Left ventricle myocardium inferior (tissue), 1 donor: ENCODE results near the gene PARD3. TPM values are rescaled to one million over a fixed set of nuclear protein-coding genes. Genes with fewer than 3 reads are reported as not detected.

ENCODE experiments used
- DNase-seq: peaks from one replicate; pipeline ENCODE4 v3.0.0-alpha.2; 2020
- H3K27ac ChIP-seq: fragments of 200-600 bp; replicated peaks from 2 replicates; pipeline ENCODE4 v1.8.0; 2021
- H3K27me3 ChIP-seq: fragments of 200-600 bp; 2 replicates; pipeline ENCODE4 v1.8.0; 2021; ENCODE audit warnings: low read depth
- H3K36me3 ChIP-seq: fragments of 200-600 bp; 2 replicates; pipeline ENCODE4 v1.8.0; 2021
- H3K4me1 ChIP-seq: fragments of 200-600 bp; 2 replicates; pipeline ENCODE4 v1.8.0; 2021
- H3K4me3 ChIP-seq: fragments of 200-600 bp; 2 replicates; pipeline ENCODE4 v1.8.0; 2021; ENCODE audit warnings: mild to moderate bottlenecking, moderate library complexity
- H3K9me3 ChIP-seq: fragments of 200-600 bp; replicated peaks from 2 replicates; pipeline ENCODE4 v1.8.0; 2021
- CTCF ChIP-seq: fragments of 200-600 bp; IDR thresholded peaks from 2 replicates; pipeline ENCODE4 v1.8.0; 2021; ENCODE audit warnings: antibody characterized with exemption, mild to moderate bottlenecking, borderline replicate concordance
- intact Hi-C: fragments of 100-400 bp; cut with micrococcal nuclease; formaldehyde crosslinking; loops from one replicate; pipeline ENCODE4 v1.11.0; 2022
- total RNA-seq: library from RNA; stranded (reverse); fragmentation: NEBNext Ultra II Directional; extraction: Animal tissue kit (Norgen Biotek cat#: 25700); gene quantifications from one replicate; pipeline ENCODE4 v1.2.1, GENCODE V29; 2021
- donor health status: DM: no; HTN: yes; CAD: no; lungs with severe emphysema.

PARD3 gene
- total RNA-seq, 1 donor from 2014 or later, result 29.6 TPM

DNA sequence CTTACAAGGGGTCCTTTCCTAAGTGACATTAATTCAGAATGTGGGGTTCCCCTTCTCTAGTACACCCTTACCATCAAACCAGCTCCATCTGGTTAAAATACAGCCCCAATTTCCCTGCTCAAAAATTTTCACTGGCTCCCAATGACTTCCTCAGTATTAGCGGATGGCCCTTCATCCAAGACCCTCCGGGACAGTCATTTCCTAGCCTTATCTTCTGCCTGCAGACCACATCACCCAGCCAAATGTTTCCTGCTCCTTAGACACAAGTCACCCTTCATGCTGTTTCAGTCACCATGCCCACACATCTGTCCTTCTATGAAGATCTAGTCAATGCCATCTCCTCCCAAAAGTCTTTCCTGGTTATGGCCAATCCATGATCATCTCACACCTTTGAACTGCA lies 45.2 kb downstream of the PARD3 start:
- peaks cover 72% of the 10 kb centered on the region for H3K4me1 ChIP-seq
- no peak for DNase-seq
- no peak for TF ChIP-seq CTCF
- H3K4me3 ChIP-seq, result no peak overlapping the region
- no peaks in the 10 kb centered on the region for H3K9me3 ChIP-seq
- no peak overlapping the region for H3K27ac ChIP-seq
- H3K27me3 ChIP-seq, result no peaks in the 10 kb centered on the region
- H3K36me3 ChIP-seq, result no peaks in the 10 kb centered on the region
- intact Hi-C loops, result no loop called here

DNA sequence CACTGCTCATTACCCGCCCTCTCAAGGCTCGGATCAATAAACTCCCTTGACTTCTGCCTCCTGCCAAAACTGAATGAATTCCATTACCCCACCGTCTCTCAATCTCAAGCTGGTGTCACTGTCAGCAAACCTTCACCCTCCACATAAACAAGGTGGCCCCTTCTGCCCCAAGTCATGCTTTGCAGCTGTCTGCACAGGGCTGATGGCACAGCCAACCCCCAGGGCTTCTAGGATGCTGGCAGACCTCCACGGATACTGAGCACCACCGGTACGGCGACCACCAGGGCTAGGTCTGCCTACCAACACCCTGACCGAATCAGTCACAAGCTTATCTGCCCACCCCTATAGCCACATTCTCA lies 46.1 kb downstream of the PARD3 start:
- DNase-seq, result no peak
- H3K27me3 ChIP-seq, result no peaks in the 10 kb centered on the region
- intact Hi-C loops, result no loop called here
- no peaks in the 10 kb centered on the region for H3K9me3 ChIP-seq
- no peak for TF ChIP-seq CTCF
- peaks cover 73% of the 10 kb centered on the region for H3K4me1 ChIP-seq
- H3K36me3 ChIP-seq, result no peaks in the 10 kb centered on the region
- peak overlapping the region; percentile 37 for H3K4me3 ChIP-seq
- H3K27ac ChIP-seq, result peak overlapping the region; percentile 62

GRCh38 chr10:34768261-34768971 lies 46.7 kb downstream of the PARD3 start:
- Histone ChIP-seq H3K4me1 (peaks cover 68% of the 10 kb centered on the region), H3K4me3 (peak overlapping the region; percentile 37), H3K27me3 (no peaks in the 10 kb centered on the region), H3K27ac (peak overlapping the region; percentile 62), H3K9me3 (no peaks in the 10 kb centered on the region), H3K36me3 (no peaks in the 10 kb centered on the region)
- TF ChIP-seq CTCF, result no peak
- peak; percentile 83 for DNase-seq
- intact Hi-C loops, result no loop called here

DNA sequence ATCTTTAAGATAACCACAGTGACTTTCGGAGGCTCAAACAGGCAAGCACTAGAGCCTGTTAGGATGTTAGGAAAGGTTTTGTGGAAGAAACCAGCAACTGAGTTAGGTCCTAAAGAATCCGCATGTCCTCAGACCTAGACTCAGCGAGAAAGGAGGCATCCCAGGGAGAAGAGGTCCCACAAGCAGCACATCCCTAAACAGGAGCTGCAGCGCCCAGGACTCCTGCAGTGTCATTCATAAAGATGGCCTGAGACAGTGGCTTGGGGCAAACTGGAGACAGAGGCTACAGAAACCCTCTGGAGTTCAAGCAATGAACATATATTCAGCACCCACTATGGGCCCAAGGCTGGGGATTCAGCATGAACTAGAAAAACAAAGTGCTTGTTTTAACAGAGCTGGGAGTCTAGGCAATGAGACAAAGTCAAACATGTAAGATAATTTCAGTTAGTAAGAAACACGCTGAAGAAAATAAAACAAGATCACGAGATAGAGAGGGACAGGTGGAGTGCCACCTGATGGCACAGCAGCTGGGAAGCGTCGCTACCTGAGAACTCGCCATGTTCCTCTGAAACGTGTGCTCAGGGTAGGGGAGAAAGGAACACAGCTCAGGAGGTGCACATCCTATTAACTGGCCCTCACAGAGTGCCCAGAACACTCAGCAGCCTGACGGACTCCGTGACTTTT lies 48.1 kb downstream of the PARD3 start:
- H3K27me3 ChIP-seq, result no peaks in the 10 kb centered on the region
- no peak overlapping the region for H3K4me3 ChIP-seq
- peak overlapping the region; percentile 39 for H3K27ac ChIP-seq
- intact Hi-C loops, result no loop called here
- H3K4me1 ChIP-seq, result peaks cover 65% of the 10 kb centered on the region
- no peaks in the 10 kb centered on the region for H3K9me3 ChIP-seq
- no peaks in the 10 kb centered on the region for H3K36me3 ChIP-seq
- TF ChIP-seq CTCF, result no peak
- DNase-seq, result no peak

DNA sequence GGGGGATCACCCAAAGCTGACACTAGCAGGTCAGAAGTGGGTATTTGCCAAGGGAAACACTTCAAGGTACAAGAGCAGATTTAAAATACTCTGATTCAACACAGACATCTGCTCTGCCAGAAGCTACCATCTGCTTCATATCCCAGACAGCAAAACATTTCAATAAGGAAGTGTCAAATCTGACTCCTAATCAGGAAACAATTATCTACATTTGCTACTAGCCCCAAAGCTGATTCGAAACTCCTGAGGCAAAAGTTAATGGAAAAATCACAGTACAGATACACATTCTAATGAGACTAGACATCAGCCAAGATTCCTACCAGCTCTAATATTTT lies 48.9 kb downstream of the PARD3 start:
- Histone ChIP-seq H3K4me1 (peaks cover 65% of the 10 kb centered on the region), H3K27me3 (no peaks in the 10 kb centered on the region), H3K9me3 (no peaks in the 10 kb centered on the region), H3K27ac (peak overlapping the region; percentile 39), H3K36me3 (no peaks in the 10 kb centered on the region), H3K4me3 (no peak overlapping the region)
- TF ChIP-seq CTCF, result no peak
- intact Hi-C loops, result no loop called here
- DNase-seq, result no peak
